A673 (cell line): ENCODE measurements around the gene LCT.

Experiments used
- CTCF ChIP-seq: fragments of 300-800, 200-600 bp; sonication (generic); conservative IDR thresholded peaks from 2 replicates; pipeline ENCODE4 v1.5.1; 2017; ENCODE audit warnings: low read depth, mild to moderate bottlenecking, antibody characterized with exemption, low read length, moderate library complexity, mixed read lengths
- EZH2 ChIP-seq: fragments of 200-600 bp; sonication (generic); IDR thresholded peaks from 2 replicates; pipeline ENCODE4 v1.6.1; 2017; ENCODE audit warnings: borderline replicate concordance, low read depth, mild to moderate bottlenecking, mixed read lengths, antibody characterized with exemption, low read length; ENCODE audit not compliant: poor library complexity, severe bottlenecking

- no peak for TF ChIP-seq CTCF
- no peak for TF ChIP-seq EZH2
These were observed 3.6 kb upstream of the LCT start for GRCh38 chr2:135840601-135841000.
